NT2/D1 (cell line): ENCODE data around the gene DIPK2B.

Source experiments
- SUZ12 ChIP-seq: IDR thresholded peaks from 2 replicates; pipeline ENCODE4 v1.6.1; 2011; ENCODE audit not compliant: insufficient read length, insufficient read depth; ENCODE audit errors: extremely low read depth
- YY1 ChIP-seq: IDR thresholded peaks from 2 replicates; pipeline ENCODE4 v1.6.1; 2011; ENCODE audit not compliant: insufficient read length, insufficient read depth
- ZNF274 ChIP-seq: IDR thresholded peaks from 2 replicates; pipeline ENCODE4 v1.6.1; 2011; ENCODE audit warnings: mild to moderate bottlenecking, low read depth, low read length

DNA sequence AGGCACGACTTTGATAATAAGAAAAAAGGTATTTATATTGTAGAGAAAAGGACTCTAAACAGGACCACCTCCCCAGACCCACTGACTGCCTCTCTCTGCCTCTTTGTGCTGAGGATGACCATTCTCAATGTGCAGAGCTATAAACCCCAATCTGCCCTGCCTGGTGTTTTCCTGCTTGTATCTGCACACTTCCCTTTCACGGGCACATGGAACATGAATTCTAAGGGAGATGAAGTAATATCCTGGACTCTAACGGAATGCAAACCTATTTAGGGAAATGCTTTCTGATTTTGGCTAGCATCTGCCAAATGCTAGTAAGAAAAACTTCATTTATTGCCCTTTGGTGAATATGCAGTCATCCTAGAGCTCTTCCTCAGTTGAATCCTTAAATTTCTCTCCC lies 2.4 kb downstream of the DIPK2B start:
- TF ChIP-seq YY1 = no peak
- no peak for TF ChIP-seq ZNF274
- no peak for TF ChIP-seq SUZ12
